HG03095 (cell line): ENCODE data around the gene TSACC.
"Not testable (repeated sequence)": the region's sequence is repeated elsewhere in the genome, so short reads cannot be mapped to it uniquely, and the experiment has no call there.

Experiments used
- ATAC-seq: cut with Tn5 transposase; IDR thresholded peaks from one replicate; pipeline ENCODE4 v1.9.1; 2021; ENCODE audit warnings: moderate library complexity; ENCODE audit not compliant: unreplicated experiment

Gene TSACC

DNA sequence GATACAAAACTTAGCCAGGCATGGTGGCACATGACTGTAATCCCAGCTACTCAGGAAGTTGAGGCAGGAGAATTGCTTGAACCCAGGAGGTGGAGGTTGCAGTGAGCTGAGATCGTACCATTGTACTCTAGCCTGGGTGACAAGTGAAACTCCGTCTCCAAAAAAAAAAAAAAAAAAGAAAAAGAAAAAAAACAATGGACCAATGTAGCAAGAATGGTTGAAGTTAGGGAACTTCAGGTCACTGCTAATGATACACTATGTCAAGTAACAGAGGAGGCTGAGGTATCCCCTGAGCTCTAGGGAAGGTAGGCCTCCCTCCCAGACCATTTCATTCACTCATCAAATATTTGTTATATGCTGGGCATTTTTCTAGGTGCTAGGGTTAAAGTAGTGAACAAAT is 7.7 kb downstream of the TSACC start:
- ATAC-seq, result not testable (repeated sequence)

GRCh38 chr1:156346636-156347035 is 8.3 kb downstream of the TSACC start:
- no peak for ATAC-seq

- no peak for ATAC-seq
These were observed 9.0 kb downstream of the TSACC start for GRCh38 chr1:156347331-156347730.

- not testable (repeated sequence) for ATAC-seq
These were observed 14.2 kb downstream of the TSACC start for GRCh38 chr1:156352481-156352880.

DNA sequence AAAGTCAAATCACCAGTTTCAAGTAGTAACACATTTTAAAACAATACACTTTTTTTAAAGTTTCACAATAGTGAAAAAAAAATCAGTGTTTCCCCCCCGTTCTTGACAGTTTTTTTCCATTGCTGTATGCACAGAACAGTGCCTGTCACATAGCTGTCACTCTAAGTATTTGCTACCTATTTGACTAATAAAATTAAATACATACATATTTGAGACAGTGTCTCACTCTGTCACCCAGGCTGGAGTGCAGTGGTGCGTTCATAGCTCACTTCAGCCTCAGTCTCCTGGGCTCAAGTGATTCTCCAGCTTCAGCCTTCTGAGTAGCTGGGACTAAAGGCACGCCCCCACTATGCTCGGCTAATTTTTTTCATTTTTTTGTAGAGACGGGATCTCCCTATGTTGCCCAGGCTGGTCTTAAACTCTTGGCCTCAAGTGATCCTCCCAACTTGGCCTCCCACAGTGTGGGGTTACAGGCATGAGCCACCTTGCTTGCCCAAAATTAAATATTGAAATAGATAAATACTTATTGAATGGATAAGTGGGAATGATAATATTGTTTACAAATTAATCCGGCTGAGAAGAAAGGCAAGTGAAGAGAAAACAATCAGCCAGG is 18.0 kb downstream of the TSACC start:
- ATAC-seq, result no peak

DNA sequence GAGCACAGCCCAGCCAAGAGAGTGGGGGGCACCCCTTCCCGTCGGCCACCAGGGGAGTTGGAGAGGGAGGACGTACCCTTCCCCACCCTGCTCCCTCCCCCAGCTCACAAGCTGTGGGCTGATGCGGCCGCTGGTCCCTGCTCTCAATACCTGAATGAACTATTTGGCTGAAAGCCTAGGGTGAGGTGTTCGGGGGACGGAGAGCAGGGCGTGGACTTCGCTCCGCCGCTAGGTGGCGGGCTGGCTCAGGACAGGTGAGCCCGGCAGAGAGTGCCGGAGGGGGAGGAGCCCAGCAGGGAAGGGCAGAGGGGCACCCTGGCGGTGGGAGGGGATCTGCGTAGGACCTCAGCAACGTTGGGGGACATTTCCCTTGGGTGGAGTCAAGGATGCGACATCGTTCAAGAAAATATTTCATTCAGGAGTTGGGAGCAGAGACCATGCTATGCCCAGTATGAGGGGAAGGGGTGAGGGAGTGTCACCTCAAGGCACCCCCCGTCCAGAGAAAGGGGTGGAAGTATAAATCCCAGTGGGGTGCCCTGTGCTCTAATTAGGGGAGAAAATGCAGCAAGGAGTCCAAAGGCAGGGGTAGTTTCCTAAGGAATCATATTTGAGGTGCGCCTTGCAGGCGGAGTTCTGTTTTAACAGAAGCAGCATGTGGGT is 18.7 kb downstream of the TSACC start:
- no peak for ATAC-seq

DNA sequence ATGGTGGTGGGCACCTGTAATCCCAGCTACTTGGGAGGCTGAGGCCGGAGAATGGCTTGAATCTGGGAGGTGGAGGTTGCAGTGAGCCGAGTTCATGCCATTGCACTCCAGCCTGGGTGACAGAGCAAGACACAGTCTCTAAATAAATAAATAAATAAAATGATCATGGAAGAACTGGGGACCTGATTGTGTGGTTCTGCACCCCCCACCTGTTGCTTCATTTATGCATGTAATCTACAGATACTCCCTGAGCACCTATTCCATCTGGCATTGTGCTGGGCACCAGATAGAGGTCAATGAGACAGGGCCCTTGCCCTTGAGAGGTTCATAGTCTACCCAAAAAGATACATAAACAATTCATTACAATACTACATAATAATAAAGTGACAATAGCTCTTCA is 19.7 kb downstream of the TSACC start:
- no peak for ATAC-seq

DNA sequence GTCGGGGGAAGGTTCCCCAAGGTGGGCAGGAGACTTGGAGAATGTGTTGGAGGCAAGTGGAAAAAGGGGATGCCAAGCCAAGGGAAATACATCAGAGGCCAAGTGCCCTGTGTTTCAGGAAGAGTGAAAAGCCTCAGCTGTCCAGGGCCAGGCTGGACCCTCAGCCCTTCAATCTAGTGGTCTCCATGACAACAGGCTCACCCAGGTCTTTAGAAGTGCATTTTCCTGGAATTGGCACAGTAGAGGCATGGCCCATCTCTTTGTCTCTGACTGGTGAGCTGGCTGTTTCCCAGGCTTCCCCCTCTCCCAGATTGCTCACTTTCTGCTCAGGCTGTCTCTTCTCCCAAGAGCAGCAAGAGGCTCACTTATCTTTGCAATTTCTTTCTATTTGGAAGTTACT is 20.3 kb downstream of the TSACC start:
- no peak for ATAC-seq

DNA sequence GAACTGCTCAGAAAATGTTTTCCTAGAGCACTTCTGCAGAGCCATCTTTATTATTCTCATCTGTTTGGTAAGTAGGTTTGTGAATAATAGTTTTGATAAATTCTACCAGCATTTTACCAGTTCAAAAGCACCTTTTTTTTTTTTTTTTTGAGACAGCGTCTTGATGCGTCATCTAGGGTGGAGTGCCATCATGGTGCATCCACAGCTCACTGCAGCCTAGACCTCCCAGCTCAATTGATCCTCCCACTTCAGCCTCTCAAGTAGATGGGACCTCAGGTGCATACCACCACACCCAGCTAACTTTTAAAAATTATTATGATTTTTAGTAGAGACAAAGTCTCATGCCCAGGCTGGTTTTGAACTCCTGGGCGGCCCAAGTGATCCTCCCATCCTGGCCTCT is 20.9 kb downstream of the TSACC start:
- ATAC-seq, result no peak

DNA sequence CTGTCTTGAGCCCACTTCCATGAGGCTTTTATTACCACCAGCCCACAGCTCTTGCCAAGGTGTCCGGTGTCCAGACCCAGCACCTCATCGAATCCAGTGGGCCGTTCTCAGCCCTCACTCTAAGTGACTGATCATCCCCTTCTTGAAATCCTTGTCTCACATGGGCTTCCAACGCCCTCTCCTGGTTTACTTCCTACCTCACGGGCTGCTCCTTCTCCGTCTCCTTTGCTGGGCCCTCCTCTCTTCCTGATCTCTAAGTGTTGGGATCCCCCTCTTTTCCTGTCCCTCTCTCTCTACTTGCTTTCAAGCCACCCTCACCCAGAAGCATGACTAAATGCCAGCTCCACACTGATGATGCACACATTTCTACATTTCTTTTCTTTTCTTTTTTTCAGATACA is 21.6 kb downstream of the TSACC start:
- no peak for ATAC-seq

DNA sequence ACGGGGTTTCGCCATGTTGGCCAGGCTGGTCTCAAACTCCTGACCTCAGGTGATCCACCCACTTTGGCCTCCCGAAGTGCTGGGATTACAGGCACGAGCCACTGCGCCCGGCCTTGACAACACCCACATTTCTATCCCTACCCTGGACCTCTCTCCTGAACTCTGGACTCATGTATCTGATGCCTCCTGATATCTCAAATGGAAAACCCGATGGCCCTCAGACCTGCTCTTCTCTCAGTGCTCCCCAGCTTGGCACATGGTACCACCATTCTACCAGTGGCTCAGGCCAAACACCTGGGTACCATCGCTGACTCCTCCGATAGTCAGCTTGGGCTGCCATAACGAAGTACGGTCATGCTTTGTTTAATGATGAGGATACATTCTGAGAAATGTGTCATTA is 22.2 kb downstream of the TSACC start:
- no peak for ATAC-seq

DNA sequence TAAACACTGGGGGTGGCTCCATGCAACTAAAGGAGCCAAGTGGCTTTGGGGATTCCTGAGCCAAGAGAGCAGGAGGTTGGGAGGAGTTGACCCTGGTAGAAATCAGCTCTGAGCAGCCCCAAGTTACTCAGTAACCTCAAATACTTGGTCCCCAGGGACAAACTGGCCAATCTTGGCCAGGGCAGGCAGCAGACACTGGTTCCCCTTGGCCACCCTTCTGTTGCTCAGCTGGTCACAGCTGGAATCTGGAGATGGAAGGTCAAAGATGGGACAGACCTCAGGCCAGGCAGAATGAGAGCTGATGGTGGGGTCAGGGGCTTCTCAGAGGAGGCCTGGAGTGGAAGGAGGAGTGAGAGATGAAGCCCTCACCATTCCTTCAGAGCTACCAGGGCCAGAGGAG is 27.4 kb downstream of the TSACC start:
- ATAC-seq, result no peak

DNA sequence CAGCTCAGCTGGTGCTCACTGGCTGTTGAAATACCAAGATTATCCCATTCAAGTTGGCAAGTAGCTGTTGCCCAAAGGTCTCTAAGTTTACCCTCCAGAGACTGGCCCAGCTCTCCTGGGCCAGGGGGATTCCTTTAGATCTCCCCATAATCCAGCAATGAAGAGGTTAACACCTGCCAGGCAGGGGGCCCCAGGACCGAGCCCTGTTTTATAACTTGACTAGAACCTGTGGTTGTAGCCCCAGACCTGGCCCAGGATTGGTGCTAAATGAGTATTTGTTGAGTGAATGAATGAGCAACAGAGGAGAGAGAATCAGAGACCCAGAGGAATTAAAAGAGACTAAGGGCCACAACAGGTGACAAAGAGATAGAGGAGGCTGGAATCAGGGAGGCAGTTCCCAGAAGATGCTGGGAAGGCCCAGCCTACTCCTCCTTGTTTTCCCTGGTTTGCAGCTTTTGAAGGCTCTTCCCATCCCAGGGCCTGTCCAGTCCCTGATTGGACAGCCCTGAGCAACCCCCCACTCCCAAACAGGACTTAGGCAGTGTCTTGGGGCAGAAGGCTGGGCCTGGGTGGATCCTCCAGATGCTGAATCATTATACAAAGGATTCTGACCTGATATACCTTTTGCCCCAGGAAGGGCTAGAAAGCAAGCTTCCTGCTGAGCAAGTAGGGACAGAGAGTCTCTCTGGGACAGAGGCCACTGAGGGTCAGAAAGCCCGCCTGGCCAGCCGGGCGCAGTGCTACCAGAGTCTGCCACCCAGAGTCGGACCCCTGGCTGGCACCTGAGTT is 28.2 kb downstream of the TSACC start:
- no peak for ATAC-seq

DNA sequence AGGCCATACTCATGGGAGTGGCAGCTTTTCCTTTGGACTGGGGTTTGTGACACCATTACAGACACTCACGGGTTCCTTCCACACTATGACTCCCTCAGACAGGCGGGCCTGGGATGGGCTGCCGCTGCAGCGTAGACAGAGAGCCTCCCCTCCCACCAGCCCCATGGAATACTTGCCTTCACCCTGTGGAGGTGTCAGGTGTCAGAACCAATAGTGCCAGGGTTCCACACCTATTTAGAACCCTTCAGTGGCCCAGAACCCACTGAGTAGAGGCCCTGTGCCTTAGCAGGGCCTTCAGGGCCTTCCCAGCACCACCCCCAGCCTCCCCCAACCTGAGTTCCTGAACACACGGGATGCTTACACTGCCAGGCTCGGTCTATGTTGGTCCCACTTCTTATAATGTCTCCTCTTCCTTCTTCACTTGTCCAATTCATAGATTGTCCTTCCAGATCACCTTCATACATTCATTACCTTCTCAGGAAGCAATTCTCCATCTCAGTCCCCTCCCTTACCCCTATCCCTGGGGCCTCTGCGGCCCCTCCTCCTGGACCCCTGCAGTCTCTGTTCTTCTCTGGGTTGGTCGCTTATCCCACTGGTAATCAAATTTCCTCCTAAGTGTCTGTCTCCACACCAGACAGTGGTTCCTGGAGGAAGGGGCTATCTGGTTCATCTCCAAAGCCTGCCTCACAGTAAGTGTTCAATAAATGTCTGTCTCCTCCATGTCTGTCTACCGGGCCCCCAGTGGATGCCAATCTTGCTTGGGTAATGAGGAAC is 29.2 kb downstream of the TSACC start:
- ATAC-seq, result no peak

DNA sequence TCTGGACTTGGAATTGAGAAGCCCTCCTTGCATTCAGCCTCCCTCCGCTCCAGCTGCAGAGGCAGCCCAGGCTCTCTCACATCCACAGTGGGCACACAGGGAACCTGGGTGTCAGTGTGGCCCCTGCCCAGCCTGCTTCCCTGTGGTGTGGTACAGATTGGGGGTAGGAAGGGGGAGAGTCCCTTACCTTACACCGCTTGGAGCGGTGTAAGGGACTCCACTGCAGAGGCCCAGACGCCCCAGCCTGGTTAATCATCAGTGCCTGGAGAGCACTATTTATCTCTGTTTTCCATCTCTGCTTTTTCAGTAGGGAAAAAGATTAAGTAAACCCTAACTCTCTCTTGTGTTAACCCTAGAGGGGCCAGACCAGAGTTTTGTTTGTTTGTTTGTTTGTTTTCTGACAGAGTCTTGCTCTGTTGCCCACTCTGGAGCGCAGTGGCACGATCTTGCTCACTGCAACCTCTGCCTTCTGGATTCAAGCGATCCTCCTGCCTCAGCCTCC is 29.9 kb downstream of the TSACC start:
- ATAC-seq, result no peak

DNA sequence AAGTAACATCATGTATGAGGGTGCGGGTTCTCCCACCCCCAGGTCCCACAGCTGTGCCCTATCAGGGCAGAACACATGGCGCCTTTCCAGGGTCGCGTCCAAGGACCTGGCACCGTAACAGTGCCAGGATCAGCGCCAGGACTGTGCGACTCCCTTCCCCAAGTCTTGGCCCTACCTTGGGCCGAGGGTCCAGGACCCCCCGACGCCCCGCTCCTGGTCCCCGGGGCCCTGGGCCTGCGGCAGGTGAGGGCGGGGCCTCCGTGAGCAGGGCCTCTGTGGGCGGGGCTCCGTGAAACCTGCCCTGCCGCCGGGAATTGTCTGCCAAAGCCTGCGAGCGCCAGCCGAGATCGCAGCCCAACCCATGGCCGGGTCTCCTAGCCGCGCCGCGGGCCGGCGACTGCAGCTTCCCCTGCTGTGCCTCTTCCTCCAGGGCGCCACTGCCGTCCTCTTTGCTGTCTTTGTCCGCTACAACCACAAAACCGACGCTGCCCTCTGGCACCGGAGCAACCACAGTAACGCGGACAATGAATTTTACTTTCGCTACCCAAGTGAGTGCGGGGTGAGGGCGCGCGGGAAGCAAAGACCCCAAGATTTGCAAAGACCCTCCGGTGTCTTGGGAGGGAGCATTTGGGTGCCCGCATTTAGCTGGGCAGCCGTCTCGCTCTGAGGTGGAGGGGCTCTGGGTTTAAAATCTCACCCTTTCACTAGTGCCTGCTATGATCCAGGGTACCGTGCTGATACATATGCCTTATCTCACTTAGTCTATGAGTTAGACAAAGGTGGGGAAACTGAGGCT is 30.8 kb downstream of the TSACC start, which contains the start of gene RHBG:
TSS of gene RHBG (plus strand) at position 323 of the 796 bp plus-strand sequence. CDS start at position 362, 39 bp downstream.
- ATAC-seq, result no peak

GRCh38 chr1:156369685-156370286 is 31.5 kb downstream of the TSACC start:
- ATAC-seq, result not testable (repeated sequence)

GRCh38 chr1:156371553-156372264 is 33.4 kb downstream of the TSACC start:
- no peak for ATAC-seq

DNA sequence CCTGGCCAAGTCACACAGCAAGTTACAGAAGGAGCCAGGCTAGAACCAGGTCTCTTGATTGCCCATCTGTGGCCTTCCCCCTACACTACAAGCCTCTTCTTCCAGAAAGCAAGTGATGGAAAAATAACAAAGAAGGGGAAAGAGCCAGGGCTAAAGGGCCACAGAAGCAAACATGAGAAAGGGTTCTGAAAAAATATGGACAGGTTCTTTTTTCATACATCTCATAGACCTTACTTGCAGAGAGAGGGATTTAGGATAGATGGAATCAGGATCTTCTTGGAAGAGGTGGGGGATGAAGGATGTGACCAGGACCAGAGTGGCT is 33.9 kb downstream of the TSACC start:
- ATAC-seq, result no peak
